Thyroid gland (tissue), 4 donors: ENCODE data around the gene PRRC2A. TPM values are rescaled to one million over a fixed set of nuclear protein-coding genes. Genes with fewer than 3 reads are reported as not detected.

Experiments used
- DNase-seq, 2 donors: peaks; one replicate each; pipeline ENCODE4 v3.0.0-alpha.2; 2019
- H3K27ac ChIP-seq, 3 donors: fragments of 200-600 bp; sonication (generic); 1 replicate in 2 of 3; 2 replicates in 1 of 3; pipeline ENCODE4 v1.5.1; 2016 to 2019; ENCODE audit warnings: mild to moderate bottlenecking in 1 of 3, moderate library complexity in 1 of 3
- H3K27me3 ChIP-seq: fragments of 200-600 bp; sonication (generic); one replicate; pipeline ENCODE4 v1.5.1; 2019
- H3K36me3 ChIP-seq, 2 donors: fragments of 200-600 bp; sonication (generic); one replicate each; pipeline ENCODE4 v1.5.1; 2016 to 2019
- H3K4me1 ChIP-seq, 2 donors: fragments of 200-600 bp; sonication (generic); one replicate each; pipeline ENCODE4 v1.5.1; 2017 to 2019
- H3K4me3 ChIP-seq, 3 donors: fragments of 200-600 bp; sonication (generic); replicated peaks in 1 of 3; 1 replicate in 2 of 3; 2 replicates in 1 of 3; pipeline ENCODE4 v1.5.1; 2016; ENCODE audit warnings: mild to moderate bottlenecking in 1 of 3
- H3K9me3 ChIP-seq: fragments of 200-600 bp; sonication (generic); one replicate; pipeline ENCODE4 v1.5.1; 2017
- POLR2A ChIP-seq, 2 donors: fragments of 450-650 bp; IDR thresholded peaks; one replicate each; pipeline ENCODE4 v1.6.1; 2017; ENCODE audit warnings: antibody characterized with exemption in 2 of 2, mild to moderate bottlenecking in 2 of 2, moderate library complexity in 1 of 2
- WGBS, 2 donors: methylation state at CpG; one replicate each; pipeline ENCODE4 v1.1.5; 2017; 5-methylcytosine and 5-hydroxymethylcytosine counted together
- intact Hi-C: fragments of 100-400 bp; cut with DNase I; formaldehyde crosslinking; loops from one replicate; pipeline ENCODE4 v1.15.1; 2023
- total RNA-seq, 4 donors: library from RNA; depleted of rRNA; stranded (reverse); fragments of >200 nt; gene quantifications; one replicate each; pipeline ENCODE4 v1.2.3, GENCODE V29; 2016
- TF ChIP-seq, protein P1 (sequence below), 6 experiments: fragments of 200-600 bp in 3 of 6; fragments of 450-650 bp in 3 of 6; sonication (generic) in 3 of 6; IDR thresholded peaks; one replicate each; pipeline ENCODE4 v1.5.1; 2016 to 2019; ENCODE audit warnings: antibody characterized with exemption in 6 of 6, mild to moderate bottlenecking in 2 of 6, inconsistent platforms in 1 of 6, moderate library complexity in 1 of 6

Gene PRRC2A
- total RNA-seq, 4 donors from 2014 or later = 68.5 to 127 (median 86.7) TPM

DNA sequence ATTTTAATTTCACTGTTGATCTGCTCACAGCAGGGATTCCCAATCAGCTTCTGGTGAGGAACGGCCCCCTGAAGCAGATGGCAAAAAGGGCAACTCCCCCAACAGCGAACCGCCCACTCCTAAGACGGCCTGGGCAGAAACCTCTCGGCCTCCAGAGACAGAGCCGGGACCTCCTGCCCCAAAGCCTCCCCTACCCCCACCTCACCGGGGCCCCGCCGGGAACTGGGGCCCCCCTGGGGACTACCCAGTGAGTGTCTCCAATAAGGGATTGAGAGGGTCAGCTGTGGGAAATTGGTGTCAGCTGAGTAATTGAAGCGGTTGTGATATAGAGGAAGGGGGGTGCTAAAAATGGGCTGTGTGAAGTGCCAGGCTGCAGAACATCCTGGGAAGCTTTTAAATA is 6.4 kb downstream of the PRRC2A start:
- intact Hi-C loops = no loop called here
- WGBS, 2 donors = 91 to 96% methylated on average over 10 of the region's 10 CpGs
- Histone ChIP-seq H3K4me3 (no peak overlapping the region), H3K36me3 (peaks cover 80 to 86% of the 10 kb centered on the region in 2 donors), H3K27ac (no peak overlapping the region), H3K9me3 (no peaks in the 10 kb centered on the region), H3K27me3 (no peaks in the 10 kb centered on the region), H3K4me1 (peaks cover 3 to 7% of the 10 kb centered on the region in 2 donors)
- DNase-seq = no peak
- no peak for TF ChIP-seq POLR2A (IDR thresholded peaks at IDR 0.05)
- TF ChIP-seq, protein P1, sequence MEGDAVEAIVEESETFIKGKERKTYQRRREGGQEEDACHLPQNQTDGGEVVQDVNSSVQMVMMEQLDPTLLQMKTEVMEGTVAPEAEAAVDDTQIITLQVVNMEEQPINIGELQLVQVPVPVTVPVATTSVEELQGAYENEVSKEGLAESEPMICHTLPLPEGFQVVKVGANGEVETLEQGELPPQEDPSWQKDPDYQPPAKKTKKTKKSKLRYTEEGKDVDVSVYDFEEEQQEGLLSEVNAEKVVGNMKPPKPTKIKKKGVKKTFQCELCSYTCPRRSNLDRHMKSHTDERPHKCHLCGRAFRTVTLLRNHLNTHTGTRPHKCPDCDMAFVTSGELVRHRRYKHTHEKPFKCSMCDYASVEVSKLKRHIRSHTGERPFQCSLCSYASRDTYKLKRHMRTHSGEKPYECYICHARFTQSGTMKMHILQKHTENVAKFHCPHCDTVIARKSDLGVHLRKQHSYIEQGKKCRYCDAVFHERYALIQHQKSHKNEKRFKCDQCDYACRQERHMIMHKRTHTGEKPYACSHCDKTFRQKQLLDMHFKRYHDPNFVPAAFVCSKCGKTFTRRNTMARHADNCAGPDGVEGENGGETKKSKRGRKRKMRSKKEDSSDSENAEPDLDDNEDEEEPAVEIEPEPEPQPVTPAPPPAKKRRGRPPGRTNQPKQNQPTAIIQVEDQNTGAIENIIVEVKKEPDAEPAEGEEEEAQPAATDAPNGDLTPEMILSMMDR (IDR thresholded peaks at IDR 0.05) = no peak

DNA sequence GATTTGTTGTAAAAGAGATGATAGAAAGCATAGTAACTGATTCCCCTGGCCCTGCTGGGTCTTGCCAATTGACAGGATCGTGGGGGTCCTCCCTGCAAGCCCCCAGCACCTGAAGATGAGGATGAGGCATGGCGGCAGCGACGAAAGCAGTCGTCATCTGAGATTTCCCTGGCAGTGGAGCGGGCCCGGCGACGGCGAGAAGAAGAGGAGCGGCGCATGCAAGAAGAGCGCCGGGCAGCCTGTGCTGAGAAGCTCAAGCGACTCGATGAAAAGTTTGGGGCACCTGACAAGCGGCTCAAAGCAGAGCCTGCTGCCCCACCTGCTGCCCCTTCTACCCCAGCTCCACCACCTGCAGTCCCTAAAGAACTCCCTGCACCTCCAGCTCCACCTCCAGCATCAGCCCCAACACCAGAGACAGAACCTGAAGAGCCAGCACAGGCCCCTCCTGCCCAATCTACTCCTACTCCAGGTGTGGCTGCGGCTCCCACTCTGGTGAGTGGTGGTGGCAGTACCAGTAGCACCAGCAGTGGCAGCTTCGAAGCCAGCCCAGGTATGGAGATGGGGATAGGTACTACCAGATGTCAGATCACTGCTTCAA is 7.3 kb downstream of the PRRC2A start:
- Histone ChIP-seq H3K27me3 (no peaks in the 10 kb centered on the region), H3K4me1 (no peaks in the 10 kb centered on the region), H3K27ac (no peak overlapping the region), H3K9me3 (no peaks in the 10 kb centered on the region), H3K36me3 (peaks cover 87 to 95% of the 10 kb centered on the region in 2 donors), H3K4me3 (no peak overlapping the region)
- DNase-seq = no peak
- WGBS, 2 donors = 97 to 98% methylated on average over 19 of the region's 19 CpGs
- TF ChIP-seq POLR2A (IDR thresholded peaks at IDR 0.05) = no peak
- TF ChIP-seq, protein P1 (IDR thresholded peaks at IDR 0.05) = no peak
- intact Hi-C loops = no loop called here

DNA sequence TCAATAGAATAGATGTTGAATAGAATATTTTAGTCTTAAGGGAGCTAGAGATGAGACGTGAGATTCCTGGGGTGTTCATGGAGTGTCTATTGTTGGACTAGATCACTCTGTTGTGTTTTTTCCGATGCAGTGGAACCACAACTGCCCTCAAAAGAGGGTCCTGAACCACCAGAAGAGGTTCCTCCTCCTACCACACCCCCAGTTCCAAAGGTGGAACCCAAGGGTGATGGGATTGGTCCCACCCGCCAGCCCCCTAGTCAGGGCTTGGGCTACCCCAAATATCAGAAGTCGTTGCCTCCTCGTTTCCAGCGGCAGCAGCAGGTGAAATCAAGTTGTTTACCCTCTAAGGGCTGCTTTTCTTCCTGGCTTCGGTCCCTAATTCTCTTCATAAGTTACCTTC is 8.5 kb downstream of the PRRC2A start:
- Histone ChIP-seq H3K27ac (no peak overlapping the region), H3K27me3 (no peaks in the 10 kb centered on the region), H3K4me3 (no peak overlapping the region), H3K9me3 (no peaks in the 10 kb centered on the region), H3K4me1 (no peaks in the 10 kb centered on the region), H3K36me3 (peaks cover 96 to 99% of the 10 kb centered on the region in 2 donors)
- intact Hi-C loops = no loop called here
- no peak for TF ChIP-seq POLR2A (IDR thresholded peaks at IDR 0.05)
- TF ChIP-seq, protein P1 (IDR thresholded peaks at IDR 0.05) = no peak
- DNase-seq = no peak
- 88 to 95% methylated on average over 7 of the region's 7 CpGs for WGBS, 2 donors

DNA sequence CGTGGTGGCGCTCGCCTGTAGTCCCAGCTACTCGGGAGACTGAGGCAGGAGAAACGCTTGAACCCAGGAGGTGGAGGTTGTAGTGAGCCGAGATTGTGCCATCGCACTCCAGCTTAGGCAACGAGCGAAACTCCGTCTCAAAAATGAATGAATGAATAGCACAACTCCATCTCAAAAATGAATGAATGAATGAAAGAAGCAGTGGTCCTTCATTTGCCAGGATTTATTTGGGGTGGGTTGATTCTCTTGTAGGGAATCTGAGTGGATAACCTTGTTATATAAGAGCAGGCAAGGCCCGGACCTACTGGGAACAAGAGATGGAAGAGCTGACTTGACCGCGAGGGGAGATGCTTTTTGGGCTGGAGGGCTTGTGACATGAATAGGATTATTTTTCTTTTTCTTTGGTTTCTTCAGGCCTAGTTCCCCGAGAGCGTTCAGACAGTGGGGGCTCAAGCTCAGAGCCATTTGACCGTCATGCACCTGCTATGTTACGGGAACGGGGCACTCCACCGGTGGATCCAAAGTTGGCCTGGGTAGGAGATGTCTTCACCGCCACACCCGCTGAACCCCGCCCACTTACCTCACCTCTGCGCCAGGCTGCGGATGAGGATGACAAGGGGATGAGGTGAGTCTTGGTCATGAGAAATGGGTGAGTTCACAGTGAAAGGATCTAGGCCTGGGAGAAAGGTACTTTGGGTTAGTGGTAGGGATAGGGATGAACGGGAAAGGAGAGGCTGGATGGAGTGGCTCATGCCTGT is 9.8 kb downstream of the PRRC2A start:
- DNase-seq = no peak
- Histone ChIP-seq H3K27me3 (no peaks in the 10 kb centered on the region), H3K27ac (no peak overlapping the region), H3K4me1 (no peaks in the 10 kb centered on the region), H3K36me3 (peaks cover 95 to 99% of the 10 kb centered on the region in 2 donors), H3K4me3 (no peak overlapping the region), H3K9me3 (no peaks in the 10 kb centered on the region)
- WGBS, 2 donors = 93 to 94% methylated on average over 25 of the region's 25 CpGs
- intact Hi-C loops = no loop called here
- TF ChIP-seq, protein P1 (IDR thresholded peaks at IDR 0.05) = no peak
- no peak for TF ChIP-seq POLR2A (IDR thresholded peaks at IDR 0.05)

DNA sequence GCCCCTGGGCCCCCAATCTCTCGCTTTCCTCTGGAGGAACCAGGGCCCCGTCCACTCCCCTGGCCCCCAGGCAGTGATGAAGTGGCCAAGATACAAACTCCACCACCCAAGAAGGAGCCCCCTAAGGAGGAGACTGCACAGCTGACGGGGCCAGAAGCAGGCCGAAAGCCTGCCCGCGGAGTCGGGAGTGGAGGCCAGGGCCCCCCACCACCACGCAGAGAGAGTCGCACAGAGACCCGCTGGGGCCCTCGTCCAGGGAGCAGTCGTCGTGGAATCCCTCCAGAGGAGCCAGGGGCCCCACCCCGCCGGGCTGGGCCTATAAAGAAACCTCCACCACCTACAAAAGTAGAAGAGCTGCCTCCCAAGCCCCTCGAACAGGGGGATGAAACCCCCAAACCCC is 10.7 kb downstream of the PRRC2A start:
- H3K4me1 ChIP-seq = no peaks in the 10 kb centered on the region
- H3K27me3 ChIP-seq = no peaks in the 10 kb centered on the region
- 87 to 96% methylated on average over 9 to 12 of the region's 16 CpGs for WGBS, 2 donors
- no peaks in the 10 kb centered on the region for H3K9me3 ChIP-seq
- intact Hi-C loops = no loop called here
- DNase-seq = no peak
- H3K36me3 ChIP-seq = peaks cover 95 to 99% of the 10 kb centered on the region in 2 donors
- no peak overlapping the region for H3K27ac ChIP-seq
- no peak overlapping the region for H3K4me3 ChIP-seq
- no peak for TF ChIP-seq POLR2A (IDR thresholded peaks at IDR 0.05)
- TF ChIP-seq, protein P1 (IDR thresholded peaks at IDR 0.05) = no peak
